Prostate gland (tissue), 2 donors: ENCODE data around the gene KCNK4. TPM values are rescaled to one million over a fixed set of nuclear protein-coding genes. Genes with fewer than 3 reads are reported as not detected.

Experiments used
- DNase-seq: peaks from one replicate; pipeline ENCODE4 v3.0.0-alpha.2; 2019; ENCODE audit warnings: low spot score
- H3K27ac ChIP-seq, 2 donors: fragments of 200-600 bp; sonication (generic); 2 replicates each; pipeline ENCODE4 v1.5.1; 2017 to 2019
- H3K27me3 ChIP-seq: fragments of 200-600 bp; sonication (generic); replicated peaks from 2 replicates; pipeline ENCODE4 v1.5.1; 2019; ENCODE audit not compliant: insufficient read depth
- H3K36me3 ChIP-seq, 2 donors: fragments of 200-600 bp; sonication (generic); 1 replicate in 1 of 2; 2 replicates in 1 of 2; pipeline versions ENCODE4 v1.5.1 to v1.8.1; 2017 to 2019
- H3K4me1 ChIP-seq: fragments of 200-600 bp; sonication (generic); replicated peaks from 2 replicates; pipeline ENCODE4 v1.5.1; 2019
- H3K4me3 ChIP-seq, 2 donors: fragments of 200-600 bp; sonication (generic); 2 replicates each; pipeline ENCODE4 v1.5.1; 2017 to 2019
- H3K9me3 ChIP-seq: fragments of 200-600 bp; sonication (generic); 2 replicates; pipeline ENCODE4 v1.5.1; 2017
- CTCF ChIP-seq, 4 experiments: fragments of 200-600 bp in 2 of 4; fragments of 450-650 bp in 2 of 4; sonication (generic) in 2 of 4; IDR thresholded peaks; 1 replicate in 3 of 4; 2 replicates in 1 of 4; pipeline ENCODE4 v1.5.1; 2016 to 2019; ENCODE audit warnings: antibody characterized with exemption in 4 of 4, mild to moderate bottlenecking in 2 of 4, moderate library complexity in 2 of 4
- POLR2A ChIP-seq: fragments of 450-650 bp; IDR thresholded peaks from one replicate; pipeline ENCODE4 v1.6.1; 2016; ENCODE audit warnings: antibody characterized with exemption, mild to moderate bottlenecking
- POLR2AphosphoS5 ChIP-seq: sonication (generic); formaldehyde crosslinking; IDR thresholded peaks from one replicate; pipeline ENCODE4 v1.6.1; 2017; ENCODE audit warnings: antibody characterized with exemption
- WGBS: methylation state at CpG from one replicate; pipeline ENCODE4 v1.1.5; 2018; 5-methylcytosine and 5-hydroxymethylcytosine counted together
- intact Hi-C: fragments of 100-400 bp; cut with DNase I; formaldehyde crosslinking; loops from one replicate; pipeline ENCODE4 v1.14.2; 2022
- total RNA-seq, 2 donors: library from RNA; depleted of rRNA; stranded (reverse); fragments of >200 nt; gene quantifications; one replicate each; pipeline ENCODE4 v1.1.0, GENCODE V29; 2016

KCNK4 gene
- total RNA-seq, 2 donors from 2014 or later: not detected

- Histone ChIP-seq H3K36me3 (no peaks in the 10 kb centered on the region), H3K4me3 (peak overlapping the region; percentile 5 to 19), H3K9me3 (no peaks in the 10 kb centered on the region), H3K4me1 (peaks cover 3% of the 10 kb centered on the region), H3K27ac (no peak overlapping the region), H3K27me3 (peaks cover 5% of the 10 kb centered on the region)
- TF ChIP-seq POLR2A (no peak), CTCF (IDR thresholded peaks at IDR 0.05) (no peak), POLR2AphosphoS5 (no peak)
- no peak for DNase-seq
- intact Hi-C loops: no loop called here
- WGBS: 0% methylated on average over 33 of the region's 96 CpGs
Measured at GRCh38 chr11:64291752-64292459, 804 bp downstream of the KCNK4 start.

GRCh38 chr11:64292460-64293254, 1.6 kb downstream of the KCNK4 start:
- TF ChIP-seq POLR2AphosphoS5 (no peak), POLR2A (no peak), CTCF (IDR thresholded peaks at IDR 0.05) (no peak)
- no peak for DNase-seq
- Histone ChIP-seq H3K4me3 (peak overlapping the region in 1 of 2 donors; percentile 19), H3K27ac (no peak overlapping the region), H3K4me1 (peaks cover 3% of the 10 kb centered on the region), H3K9me3 (no peaks in the 10 kb centered on the region), H3K36me3 (no peaks in the 10 kb centered on the region), H3K27me3 (peaks cover 5% of the 10 kb centered on the region)
- WGBS: 46% methylated on average over 42 of the region's 42 CpGs
- intact Hi-C loops: no loop called here

GRCh38 chr11:64294774-64295173, 3.7 kb downstream of the KCNK4 start:
- H3K9me3 ChIP-seq: no peaks in the 10 kb centered on the region
- intact Hi-C loops: no loop called here
- DNase-seq: no peak
- no peak overlapping the region for H3K27ac ChIP-seq
- TF ChIP-seq POLR2AphosphoS5 (no peak), CTCF (IDR thresholded peaks at IDR 0.05) (no peak), POLR2A (no peak)
- H3K27me3 ChIP-seq: peaks cover 6% of the 10 kb centered on the region
- H3K36me3 ChIP-seq: no peaks in the 10 kb centered on the region
- 58% methylated on average over 3 of the region's 3 CpGs for WGBS
- H3K4me3 ChIP-seq: no peak overlapping the region
- H3K4me1 ChIP-seq: peaks cover 9% of the 10 kb centered on the region

GRCh38 chr11:64295760-64296159, 4.7 kb downstream of the KCNK4 start:
- TF ChIP-seq CTCF (IDR thresholded peaks at IDR 0.05) (no peak), POLR2A (no peak), POLR2AphosphoS5 (no peak)
- WGBS: 92% methylated on average over 4 of the region's 4 CpGs
- H3K27ac ChIP-seq: no peak overlapping the region
- peaks cover 17% of the 10 kb centered on the region for H3K4me1 ChIP-seq
- H3K36me3 ChIP-seq: no peaks in the 10 kb centered on the region
- no peaks in the 10 kb centered on the region for H3K9me3 ChIP-seq
- DNase-seq: no peak
- intact Hi-C loops: no loop called here
- peaks cover 9% of the 10 kb centered on the region for H3K27me3 ChIP-seq
- H3K4me3 ChIP-seq: no peak overlapping the region
